ENCODE measurements around the gene TSC22D2. TPM values are rescaled to one million over a fixed set of nuclear protein-coding genes. Genes with fewer than 3 reads are reported as not detected.

Gene TSC22D2
- total RNA-seq, 6 experiments from 2014 or later: 10.3 to 30.4 (median 13.2) TPM

GRCh38 chr3:150410311-150411105 is 2.4 kb downstream of the TSC22D2 start:
- no peaks in the 10 kb centered on the region for H3K27me3 ChIP-seq
- H3K4me1 ChIP-seq: peaks cover 0 to 22% (median 9%) of the 10 kb centered on the region in 4 donors
- WGBS (ENCODE audit: insufficient coverage, low coverage, low lambda C conversion rate, missing lambda C conversion rate): 10% methylated on average over 2 of the region's 68 CpGs
- H3K27ac ChIP-seq: peak overlapping the region; percentile 99 to 100 (median 99)
- H3K9me3 ChIP-seq: no peaks in the 10 kb centered on the region
- TF ChIP-seq CTCF (IDR thresholded peaks at IDR 0.05): no peak
- no peak for TF ChIP-seq POLR2A (IDR thresholded peaks at IDR 0.05)
- no peaks in the 10 kb centered on the region for H3K36me3 ChIP-seq
- ATAC-seq: peak; percentile 1 to 13 (median 2)
- H3K4me3 ChIP-seq: peak overlapping the region; percentile 79 to 86 (median 83)
- intact Hi-C loops (cut with DNase I): loop anchor here in 1 of 2 donors (5.0 kb wide), 1 partner anchor 87 kb away; no protein-coding TSS in a partner anchor
- DNase-seq: peak; percentile 51 to 77 (median 70)

GRCh38 chr3:150411106-150411460 is 3.0 kb downstream of the TSC22D2 start:
- ATAC-seq (no peak), DNase-seq (no peak)
- H3K27ac ChIP-seq: peak overlapping the region; percentile 99 to 100 (median 99)
- 0% methylated on average over 3 of the region's 5 CpGs for WGBS (ENCODE audit: insufficient coverage, low coverage, low lambda C conversion rate, missing lambda C conversion rate)
- TF ChIP-seq POLR2A (IDR thresholded peaks at IDR 0.05) (no peak), CTCF (IDR thresholded peaks at IDR 0.05) (no peak)
- intact Hi-C loops (cut with DNase I): loop anchor here in 1 of 2 donors (5.0 kb wide), 1 partner anchor 86 kb away; no protein-coding TSS in a partner anchor
- H3K36me3 ChIP-seq: no peaks in the 10 kb centered on the region
- H3K4me1 ChIP-seq: peaks cover 0 to 25% (median 12%) of the 10 kb centered on the region in 4 donors
- peak overlapping the region; percentile 79 to 86 (median 83) for H3K4me3 ChIP-seq
- H3K27me3 ChIP-seq: no peaks in the 10 kb centered on the region
- no peaks in the 10 kb centered on the region for H3K9me3 ChIP-seq

GRCh38 chr3:150411546-150411945 is 3.4 kb downstream of the TSC22D2 start:
- peaks cover 0 to 29% (median 12%) of the 10 kb centered on the region in 4 donors for H3K4me1 ChIP-seq
- no peak for DNase-seq
- peak overlapping the region; percentile 79 to 86 (median 83) for H3K4me3 ChIP-seq
- H3K27ac ChIP-seq: peak overlapping the region in 2 of 3 donors; percentile 48 to 100
- ATAC-seq: no peak
- H3K36me3 ChIP-seq: no peaks in the 10 kb centered on the region
- TF ChIP-seq POLR2A (IDR thresholded peaks at IDR 0.05): no peak
- 3% methylated on average over 3 of the region's 3 CpGs for WGBS (ENCODE audit: insufficient coverage, low coverage, low lambda C conversion rate, missing lambda C conversion rate)
- no peaks in the 10 kb centered on the region for H3K27me3 ChIP-seq
- intact Hi-C loops (cut with DNase I): loop anchor here in 1 of 2 donors (5.0 kb wide), 1 partner anchor 86 kb away; no protein-coding TSS in a partner anchor
- no peaks in the 10 kb centered on the region for H3K9me3 ChIP-seq

GRCh38 chr3:150411976-150412375 is 3.9 kb downstream of the TSC22D2 start:
- peaks cover 0 to 32% (median 10%) of the 10 kb centered on the region in 4 donors for H3K4me1 ChIP-seq
- intact Hi-C loops (cut with DNase I): loop anchor here in 1 of 2 donors (5.0 kb wide), 1 partner anchor 85 kb away; no protein-coding TSS in a partner anchor
- H3K9me3 ChIP-seq: no peaks in the 10 kb centered on the region
- DNase-seq (no peak), ATAC-seq (no peak)
- H3K27me3 ChIP-seq: no peaks in the 10 kb centered on the region
- TF ChIP-seq POLR2A (IDR thresholded peaks at IDR 0.05) (no peak), CTCF (IDR thresholded peaks at IDR 0.05) (no peak)
- peak overlapping the region in 2 of 3 donors; percentile 22 to 37 for H3K27ac ChIP-seq
- WGBS (ENCODE audit: insufficient coverage, low coverage, low lambda C conversion rate, missing lambda C conversion rate): 37% methylated on average over 2 of the region's 2 CpGs
- peak overlapping the region; percentile 79 to 86 (median 83) for H3K4me3 ChIP-seq
- no peaks in the 10 kb centered on the region for H3K36me3 ChIP-seq

Measured in right lobe of liver (tissue), 6 donors.